CD8-positive, alpha-beta memory T cell (primary cell): ENCODE measurements around the gene ACACB. TPM values are rescaled to one million over a fixed set of nuclear protein-coding genes. Genes with fewer than 3 reads are reported as not detected.
A peak's percentile ranks its signal among the peaks of the same experiment; 100 is the strongest.

Source experiments
- CTCF ChIA-PET: fragments of 350-600 bp; sonication (Branson Sonifier 250); formaldehyde crosslinking; loops from one replicate; lab custom pipeline; 2021; ENCODE audit warnings: antibody characterized with exemption; lab: Charles Lee
- POLR2A ChIA-PET: fragments of 350-600 bp; sonication (Branson Sonifier 250); formaldehyde crosslinking; loops from one replicate; lab custom pipeline; 2021; ENCODE audit warnings: antibody characterized with exemption; lab: Charles Lee
- DNase-seq, 5 donors: peaks; one replicate each; pipeline versions ENCODE4 v3.0.0 to v3.0.0-alpha.2; 2020 to 2022; ENCODE audit warnings: mixed read lengths in 1 of 5
- H3K27ac ChIP-seq: one replicate; pipeline ENCODE4 v1.7.0; 2013; ENCODE audit warnings: low read depth, mild to moderate bottlenecking, low read length, moderate library complexity
- H3K27me3 ChIP-seq: 2 replicates; pipeline ENCODE4 v1.7.0; 2013; ENCODE audit warnings: low read length, mild to moderate bottlenecking; ENCODE audit not compliant: insufficient read depth, poor library complexity, severe bottlenecking
- H3K36me3 ChIP-seq: 2 replicates; pipeline ENCODE4 v1.7.0; 2013; ENCODE audit warnings: mild to moderate bottlenecking, low read length, moderate library complexity; ENCODE audit not compliant: insufficient read depth
- H3K4me1 ChIP-seq: 2 replicates; pipeline ENCODE4 v1.7.0; 2013; ENCODE audit warnings: mild to moderate bottlenecking, low read length, moderate library complexity; ENCODE audit not compliant: insufficient read depth
- H3K4me3 ChIP-seq: 2 replicates; pipeline ENCODE4 v1.7.0; 2013; ENCODE audit warnings: mild to moderate bottlenecking, low read length
- H3K9me3 ChIP-seq: 2 replicates; pipeline ENCODE4 v1.7.0; 2013; ENCODE audit warnings: mild to moderate bottlenecking, low read length
- H3K27ac Mint-ChIP-seq, 8 donors: one replicate each; pipeline ENCODE4 v1.8.0; 2020 to 2021; ENCODE audit warnings: mixed read lengths in 8 of 8, mild to moderate bottlenecking in 6 of 8, inconsistent platforms in 3 of 8, moderate library complexity in 3 of 8
- H3K27me3 Mint-ChIP-seq, 2 donors: one replicate each; pipeline ENCODE4 v1.8.0; 2020 to 2021; ENCODE audit warnings: mixed read lengths in 2 of 2, mild to moderate bottlenecking in 1 of 2, moderate library complexity in 1 of 2
- H3K36me3 Mint-ChIP-seq, 3 donors: one replicate each; pipeline ENCODE4 v1.8.0; 2020 to 2021; ENCODE audit warnings: mixed read lengths in 3 of 3, inconsistent platforms in 1 of 3, mild to moderate bottlenecking in 1 of 3
- H3K4me1 Mint-ChIP-seq, 3 donors: one replicate each; pipeline ENCODE4 v1.8.0; 2020 to 2021; ENCODE audit warnings: mixed read lengths in 3 of 3, inconsistent platforms in 1 of 3, mild to moderate bottlenecking in 1 of 3
- H3K4me3 Mint-ChIP-seq, 7 donors: one replicate each; pipeline ENCODE4 v1.8.0; 2020 to 2021; ENCODE audit warnings: mixed read lengths in 7 of 7, mild to moderate bottlenecking in 6 of 7, moderate library complexity in 4 of 7, inconsistent platforms in 2 of 7
- H3K9me3 Mint-ChIP-seq, 5 donors: one replicate each; pipeline ENCODE4 v1.8.0; 2020 to 2022; ENCODE audit warnings: mixed read lengths in 5 of 5, mild to moderate bottlenecking in 3 of 5, moderate library complexity in 2 of 5, inconsistent platforms in 1 of 5
- polyA plus RNA-seq: library from polyadenylated mRNA; unstranded; fragments of 300-500 nt; fragmentation: Illumina TruSeq; gene quantifications from one replicate; pipeline ENCODE4 v1.2.3, GENCODE V29; 2021
- total RNA-seq, 2 experiments: library from RNA; stranded (reverse); gene quantifications; one replicate each; pipeline ENCODE4 v1.2.3, GENCODE V29; 2021

ACACB gene
- total and polyA plus RNA-seq, 3 experiments from 2014 or later, result 1.4 to 7.9 (median 7.8) TPM

GRCh38 chr12:109156586-109156985 lies 40.2 kb downstream of the ACACB start:
- peaks cover 0 to 7% of the 10 kb centered on the region in 2 donors for H3K27me3 Mint-ChIP-seq
- H3K36me3 Mint-ChIP-seq, result peaks cover 0 to 3% (median 0%) of the 10 kb centered on the region in 3 donors
- DNase-seq, result no peak
- H3K27ac ChIP-seq, result no peak overlapping the region
- H3K9me3 ChIP-seq, result no peaks in the 10 kb centered on the region
- no peaks in the 10 kb centered on the region for H3K27me3 ChIP-seq
- H3K4me3 ChIP-seq, result no peak overlapping the region
- peaks cover 12 to 25% (median 18%) of the 10 kb centered on the region in 3 donors for H3K4me1 Mint-ChIP-seq
- ChIA-PET CTCF (no interaction called here), POLR2A (no interaction called here)
- H3K36me3 ChIP-seq, result no peaks in the 10 kb centered on the region
- H3K4me1 ChIP-seq, result peaks cover 16% of the 10 kb centered on the region
- no peaks in the 10 kb centered on the region for H3K9me3 Mint-ChIP-seq
- peak overlapping the region in 1 of 7 donors; percentile 42 for H3K4me3 Mint-ChIP-seq
- no peak overlapping the region for H3K27ac Mint-ChIP-seq

GRCh38 chr12:109157986-109158385 lies 41.6 kb downstream of the ACACB start:
- no peak overlapping the region for H3K27ac Mint-ChIP-seq
- H3K4me3 Mint-ChIP-seq, result no peak overlapping the region
- peaks cover 0 to 3% (median 0%) of the 10 kb centered on the region in 3 donors for H3K36me3 Mint-ChIP-seq
- H3K27me3 ChIP-seq, result no peaks in the 10 kb centered on the region
- H3K4me1 ChIP-seq, result peaks cover 16% of the 10 kb centered on the region
- no peaks in the 10 kb centered on the region for H3K9me3 ChIP-seq
- H3K27ac ChIP-seq, result no peak overlapping the region
- H3K27me3 Mint-ChIP-seq, result peaks cover 0 to 3% of the 10 kb centered on the region in 2 donors
- H3K9me3 Mint-ChIP-seq, result no peaks in the 10 kb centered on the region
- no peak overlapping the region for H3K4me3 ChIP-seq
- ChIA-PET POLR2A (no interaction called here), CTCF (no interaction called here)
- H3K36me3 ChIP-seq, result no peaks in the 10 kb centered on the region
- H3K4me1 Mint-ChIP-seq, result peaks cover 12 to 25% (median 18%) of the 10 kb centered on the region in 3 donors
- no peak for DNase-seq

DNA sequence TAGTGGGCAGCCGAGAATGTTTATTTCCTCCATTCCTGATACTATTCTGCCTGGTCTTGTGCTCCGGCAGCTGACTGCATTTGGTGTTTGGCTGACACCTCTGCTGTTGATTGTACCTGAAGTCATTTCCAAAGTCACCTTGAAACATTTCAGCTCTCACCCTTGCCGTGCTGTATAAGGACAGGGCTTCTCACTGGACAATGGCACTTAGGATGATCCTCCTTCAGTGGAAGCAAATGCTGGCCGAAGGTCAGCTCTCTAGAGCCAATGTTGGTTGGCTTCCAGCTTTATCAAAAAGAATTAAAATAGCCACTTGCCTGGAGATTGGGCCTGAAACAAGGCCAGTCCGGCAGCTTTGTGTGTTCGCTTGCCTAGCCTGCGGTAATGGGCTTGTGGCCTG lies 44.0 kb downstream of the ACACB start:
- H3K9me3 Mint-ChIP-seq, result no peaks in the 10 kb centered on the region
- ChIA-PET POLR2A (no interaction called here), CTCF (interaction anchor here (1.1 to 1.2 kb wide), 2 partner anchors 16 to 49 kb away, joined by 3 read pairs; no protein-coding TSS in a partner anchor)
- Histone ChIP-seq H3K4me3 (no peak overlapping the region), H3K36me3 (no peaks in the 10 kb centered on the region), H3K27ac (no peak overlapping the region), H3K27me3 (no peaks in the 10 kb centered on the region), H3K9me3 (no peaks in the 10 kb centered on the region), H3K4me1 (peaks cover 2% of the 10 kb centered on the region)
- H3K4me1 Mint-ChIP-seq, result peaks cover under 1 to 8% (median 4%) of the 10 kb centered on the region in 3 donors
- no peak for DNase-seq
- H3K27ac Mint-ChIP-seq, result no peak overlapping the region
- peaks cover 3 to 6% (median 3%) of the 10 kb centered on the region in 3 donors for H3K36me3 Mint-ChIP-seq
- H3K4me3 Mint-ChIP-seq, result no peak overlapping the region
- H3K27me3 Mint-ChIP-seq, result peaks cover 0 to 3% of the 10 kb centered on the region in 2 donors

DNA sequence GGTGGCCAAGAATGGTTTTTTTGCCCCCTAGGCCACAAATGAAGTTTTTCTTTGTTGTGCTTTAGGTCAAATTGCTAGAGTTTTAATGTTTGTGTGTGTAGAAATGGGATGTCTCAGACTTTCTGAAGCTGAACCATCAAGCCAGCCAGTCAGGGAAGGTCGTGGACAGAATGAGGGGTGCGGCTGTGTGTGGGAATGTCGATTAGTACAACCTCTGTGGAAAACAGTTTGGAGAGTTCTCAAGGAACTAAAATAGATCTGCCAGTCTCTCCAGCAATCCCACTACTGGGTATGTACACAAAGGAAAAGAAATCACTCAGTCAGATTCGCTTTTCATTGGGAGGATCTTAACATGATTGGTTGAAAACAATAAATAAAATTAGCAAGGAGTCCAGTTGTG lies 44.5 kb downstream of the ACACB start:
- Histone ChIP-seq H3K27ac (no peak overlapping the region), H3K36me3 (no peaks in the 10 kb centered on the region), H3K4me3 (no peak overlapping the region), H3K27me3 (no peaks in the 10 kb centered on the region), H3K9me3 (no peaks in the 10 kb centered on the region), H3K4me1 (no peaks in the 10 kb centered on the region)
- ChIA-PET CTCF (no interaction called here), POLR2A (no interaction called here)
- no peak for DNase-seq
- Mint-ChIP-seq H3K36me3 (peaks cover 3 to 9% (median 3%) of the 10 kb centered on the region in 3 donors), H3K4me1 (peaks cover 0 to 4% (median 0%) of the 10 kb centered on the region in 3 donors), H3K9me3 (no peaks in the 10 kb centered on the region), H3K27me3 (peaks cover 0 to 3% of the 10 kb centered on the region in 2 donors), H3K27ac (no peak overlapping the region), H3K4me3 (peak overlapping the region in 1 of 7 donors; percentile 23)

DNA sequence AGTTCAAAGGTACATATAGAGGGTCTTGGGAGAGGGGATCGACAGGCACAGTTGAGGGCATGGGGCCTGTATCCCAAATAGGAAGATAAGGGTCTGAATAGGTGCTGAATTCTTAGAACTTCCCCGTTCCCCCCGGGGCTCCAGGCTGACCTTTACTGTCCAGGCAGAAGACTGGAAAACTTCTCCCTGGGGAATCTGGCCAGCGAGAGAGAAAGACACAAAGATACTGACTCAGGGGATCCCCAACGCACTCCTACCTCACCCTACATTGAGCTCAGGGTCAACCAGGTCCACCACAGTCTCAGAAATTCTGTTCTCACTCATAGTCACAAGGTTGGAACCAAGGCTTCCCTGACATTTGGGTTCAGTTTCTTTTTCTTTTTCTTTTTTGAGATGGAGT lies 46.2 kb downstream of the ACACB start:
- H3K9me3 Mint-ChIP-seq, result no peaks in the 10 kb centered on the region
- H3K36me3 ChIP-seq, result no peaks in the 10 kb centered on the region
- H3K4me1 Mint-ChIP-seq, result peaks cover 0 to 2% (median 0%) of the 10 kb centered on the region in 3 donors
- no peak for DNase-seq
- H3K4me3 Mint-ChIP-seq, result no peak overlapping the region
- H3K27ac Mint-ChIP-seq, result peak overlapping the region in 1 of 8 donors; percentile 33
- peaks cover 3 to 19% (median 6%) of the 10 kb centered on the region in 3 donors for H3K36me3 Mint-ChIP-seq
- ChIA-PET POLR2A (no interaction called here), CTCF (no interaction called here)
- H3K27me3 ChIP-seq, result no peaks in the 10 kb centered on the region
- H3K27me3 Mint-ChIP-seq, result peaks cover 0 to 3% of the 10 kb centered on the region in 2 donors
- H3K4me1 ChIP-seq, result no peaks in the 10 kb centered on the region
- no peaks in the 10 kb centered on the region for H3K9me3 ChIP-seq
- no peak overlapping the region for H3K27ac ChIP-seq
- no peak overlapping the region for H3K4me3 ChIP-seq

DNA sequence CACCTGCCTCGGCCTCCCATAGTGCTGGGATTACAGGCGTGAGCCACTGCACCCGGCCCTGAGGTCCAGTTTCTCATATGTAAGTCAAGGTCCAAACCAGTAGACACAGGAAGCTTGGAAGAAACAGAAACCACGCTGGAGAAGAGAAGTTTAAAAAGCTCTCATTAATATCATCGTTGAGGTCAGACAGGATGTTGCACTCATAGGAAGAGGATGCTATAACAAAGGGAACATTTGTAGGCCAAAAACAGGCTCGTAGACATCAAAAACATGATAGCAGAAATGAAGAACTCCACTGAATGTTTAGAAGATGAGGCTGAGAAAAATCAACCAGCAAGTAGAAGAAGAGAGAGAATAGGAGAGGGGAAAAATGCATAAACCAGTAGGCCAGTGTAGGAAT lies 46.8 kb downstream of the ACACB start:
- Mint-ChIP-seq H3K9me3 (no peaks in the 10 kb centered on the region), H3K27me3 (peaks cover 0 to 3% of the 10 kb centered on the region in 2 donors), H3K27ac (no peak overlapping the region), H3K36me3 (peaks cover 3 to 25% (median 9%) of the 10 kb centered on the region in 3 donors), H3K4me3 (no peak overlapping the region), H3K4me1 (no peaks in the 10 kb centered on the region)
- ChIA-PET CTCF (no interaction called here), POLR2A (no interaction called here)
- Histone ChIP-seq H3K9me3 (no peaks in the 10 kb centered on the region), H3K36me3 (no peaks in the 10 kb centered on the region), H3K4me3 (no peak overlapping the region), H3K27me3 (no peaks in the 10 kb centered on the region), H3K4me1 (no peaks in the 10 kb centered on the region), H3K27ac (no peak overlapping the region)
- DNase-seq, result no peak

DNA sequence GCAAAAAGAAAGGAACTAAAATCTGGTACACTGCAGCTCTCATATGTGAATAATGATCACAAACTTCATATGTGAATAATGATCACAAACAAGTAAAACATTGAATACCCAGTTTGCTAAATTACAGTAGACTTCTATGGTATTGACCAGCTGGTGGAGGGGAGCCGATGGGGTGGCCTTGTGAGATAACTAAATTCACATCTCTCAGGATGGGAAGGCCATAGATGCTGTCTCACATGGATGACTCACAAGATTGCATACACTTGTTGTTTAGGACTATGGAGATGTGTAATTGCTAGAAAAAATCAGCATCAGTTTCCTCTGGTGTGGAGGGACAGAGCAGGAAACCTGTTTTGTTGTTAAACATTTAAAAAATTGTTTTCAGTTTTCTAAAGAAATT lies 49.2 kb downstream of the ACACB start:
- no peaks in the 10 kb centered on the region for H3K9me3 Mint-ChIP-seq
- Histone ChIP-seq H3K4me3 (no peak overlapping the region), H3K27ac (no peak overlapping the region), H3K27me3 (no peaks in the 10 kb centered on the region), H3K4me1 (no peaks in the 10 kb centered on the region), H3K9me3 (no peaks in the 10 kb centered on the region), H3K36me3 (no peaks in the 10 kb centered on the region)
- H3K4me1 Mint-ChIP-seq, result no peaks in the 10 kb centered on the region
- H3K4me3 Mint-ChIP-seq, result no peak overlapping the region
- peaks cover 0 to 2% of the 10 kb centered on the region in 2 donors for H3K27me3 Mint-ChIP-seq
- no peak for DNase-seq
- H3K27ac Mint-ChIP-seq, result no peak overlapping the region
- H3K36me3 Mint-ChIP-seq, result peaks cover 14 to 42% (median 17%) of the 10 kb centered on the region in 3 donors
- POLR2A ChIA-PET, result no interaction called here
- CTCF ChIA-PET, result no interaction called here

DNA sequence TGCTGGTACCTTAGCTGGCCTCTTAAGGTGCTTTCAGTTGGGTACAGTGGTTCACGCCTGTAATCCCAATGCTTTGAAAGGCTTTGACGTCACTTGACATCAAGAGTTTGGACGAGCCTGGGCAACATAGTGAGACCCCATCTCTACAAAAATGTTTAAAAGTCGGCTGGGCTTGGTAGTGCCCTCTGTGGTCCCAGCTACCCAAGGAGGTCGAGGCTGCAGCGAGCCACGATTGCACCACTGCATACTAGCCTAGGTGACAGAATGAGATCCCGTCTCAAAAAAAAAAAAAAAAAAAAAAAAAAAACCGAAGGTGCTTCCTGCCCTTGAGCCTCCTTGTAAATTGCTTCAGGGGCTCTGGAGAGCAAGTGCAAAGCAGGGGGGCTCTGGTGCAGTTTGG lies 50.0 kb downstream of the ACACB start:
- Histone ChIP-seq H3K9me3 (no peaks in the 10 kb centered on the region), H3K36me3 (no peaks in the 10 kb centered on the region), H3K4me3 (no peak overlapping the region), H3K27ac (no peak overlapping the region), H3K4me1 (no peaks in the 10 kb centered on the region), H3K27me3 (no peaks in the 10 kb centered on the region)
- POLR2A ChIA-PET, result no interaction called here
- no peak overlapping the region for H3K27ac Mint-ChIP-seq
- CTCF ChIA-PET, result no interaction called here
- H3K36me3 Mint-ChIP-seq, result peaks cover 15 to 44% (median 18%) of the 10 kb centered on the region in 3 donors
- H3K4me1 Mint-ChIP-seq, result no peaks in the 10 kb centered on the region
- no peaks in the 10 kb centered on the region for H3K9me3 Mint-ChIP-seq
- no peaks in the 10 kb centered on the region for H3K27me3 Mint-ChIP-seq
- DNase-seq, result no peak
- no peak overlapping the region for H3K4me3 Mint-ChIP-seq
